Activated T-cell treated with anti-CD3 and anti-CD28 coated beads, Interleukin-2, amount 50 U/mL, for 48 hours (primary cell): ENCODE measurements around the gene SCN5A.
"Not testable (repeated sequence)": the region's sequence is repeated elsewhere in the genome, so short reads cannot be mapped to it uniquely, and the experiment has no call there.

Source experiments
- DNase-seq, 2 experiments: peaks; one replicate each; pipeline ENCODE4 v3.0.0-alpha.2; 2020

The SCN5A gene

DNA sequence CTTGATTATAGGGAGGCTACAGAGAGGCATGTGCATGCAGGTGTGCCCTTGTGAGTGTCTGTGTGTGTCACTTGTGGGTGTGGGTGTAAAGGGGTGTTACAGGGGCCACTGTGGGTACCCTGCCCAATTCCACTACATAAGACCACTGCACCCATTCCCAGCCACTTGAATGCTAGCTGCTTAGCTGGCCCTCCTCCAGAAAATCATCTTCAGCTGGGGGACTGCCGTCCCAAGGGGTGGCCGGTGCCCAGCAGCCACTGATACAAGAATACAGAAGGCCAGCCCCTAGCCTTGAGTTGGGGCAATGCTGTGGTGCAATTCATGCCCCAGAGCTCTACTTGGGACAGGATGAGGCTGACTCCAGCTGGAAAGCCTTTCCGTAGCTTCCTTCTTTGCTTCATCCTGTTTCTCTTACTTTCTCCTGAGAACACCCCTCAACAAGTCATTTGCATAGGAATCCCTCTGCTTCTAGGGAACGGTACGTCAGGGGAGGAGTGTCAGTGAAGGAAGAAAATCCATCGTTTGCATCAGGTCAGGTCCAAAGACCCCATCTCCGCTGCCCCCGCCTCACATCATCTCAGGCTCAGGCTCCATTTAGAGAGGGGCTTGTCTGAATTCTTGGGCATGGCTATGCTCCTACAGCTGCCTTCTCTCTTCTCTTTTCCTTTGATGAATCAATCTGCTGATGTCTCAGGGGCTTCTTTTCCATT, 72.0 kb downstream of the SCN5A start:
- peak; percentile 0 to 6 for DNase-seq

DNA sequence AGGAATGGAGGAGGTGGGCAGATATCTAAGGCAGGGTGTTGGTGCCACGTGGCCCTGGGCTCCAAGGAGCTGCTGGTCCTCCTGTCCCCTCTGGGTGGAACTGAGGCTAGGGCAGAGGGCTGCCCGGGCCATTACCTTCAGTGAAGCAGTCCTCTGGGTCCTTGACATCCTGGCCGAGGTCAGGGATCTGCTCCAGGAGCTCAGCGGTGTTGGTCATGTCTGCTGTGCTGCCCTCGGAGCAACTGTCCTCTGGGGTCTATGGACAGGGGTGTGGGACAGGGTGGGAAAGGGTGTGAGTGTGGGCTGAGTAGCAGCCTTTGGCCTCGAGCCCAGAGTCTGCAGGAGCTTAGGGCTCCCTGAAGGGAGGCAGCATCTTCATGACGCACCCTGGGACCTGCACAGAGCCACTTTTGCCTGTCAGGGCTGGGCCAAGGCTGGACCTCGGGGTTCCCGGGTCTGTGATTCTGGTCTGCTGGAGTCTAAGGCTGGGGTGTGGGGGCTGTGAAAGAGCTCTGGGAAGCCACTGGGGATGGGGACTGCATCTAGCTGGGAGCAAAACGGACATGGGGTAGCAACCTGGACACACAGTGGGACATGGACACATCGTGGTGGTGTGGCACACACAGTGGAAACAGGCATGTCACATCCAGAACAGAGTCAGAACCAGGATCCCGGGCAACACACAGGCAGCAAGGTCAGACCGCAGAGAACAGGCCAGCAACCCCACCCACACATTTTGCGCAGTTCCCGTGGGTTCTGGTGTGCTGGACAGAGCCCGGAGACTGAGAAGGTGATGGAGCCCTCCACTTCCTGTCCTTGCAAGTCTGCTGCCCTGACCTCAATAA, 72.7 kb downstream of the SCN5A start:
- DNase-seq = peak in 1 of 2 experiments; percentile 8

DNA sequence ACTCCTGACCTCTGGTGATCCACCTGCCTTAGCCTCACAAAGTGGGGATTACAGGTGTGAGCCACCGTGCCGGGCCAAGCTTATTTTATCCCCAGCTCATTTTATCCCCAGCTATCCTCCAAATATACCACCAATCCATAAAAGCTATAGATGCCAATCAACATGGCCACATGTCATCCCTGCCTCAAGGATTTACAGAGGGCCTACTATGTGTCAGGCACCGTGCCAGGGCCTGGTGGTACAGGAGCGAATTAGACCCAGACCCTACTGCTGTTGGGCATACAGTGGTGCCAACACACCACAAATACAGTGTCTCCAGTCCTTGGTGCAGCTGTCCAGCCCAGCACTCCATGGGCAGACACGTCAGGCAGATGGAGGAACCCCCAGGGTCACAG, 73.4 kb downstream of the SCN5A start:
- peak in 1 of 2 experiments; percentile 4 for DNase-seq

DNA sequence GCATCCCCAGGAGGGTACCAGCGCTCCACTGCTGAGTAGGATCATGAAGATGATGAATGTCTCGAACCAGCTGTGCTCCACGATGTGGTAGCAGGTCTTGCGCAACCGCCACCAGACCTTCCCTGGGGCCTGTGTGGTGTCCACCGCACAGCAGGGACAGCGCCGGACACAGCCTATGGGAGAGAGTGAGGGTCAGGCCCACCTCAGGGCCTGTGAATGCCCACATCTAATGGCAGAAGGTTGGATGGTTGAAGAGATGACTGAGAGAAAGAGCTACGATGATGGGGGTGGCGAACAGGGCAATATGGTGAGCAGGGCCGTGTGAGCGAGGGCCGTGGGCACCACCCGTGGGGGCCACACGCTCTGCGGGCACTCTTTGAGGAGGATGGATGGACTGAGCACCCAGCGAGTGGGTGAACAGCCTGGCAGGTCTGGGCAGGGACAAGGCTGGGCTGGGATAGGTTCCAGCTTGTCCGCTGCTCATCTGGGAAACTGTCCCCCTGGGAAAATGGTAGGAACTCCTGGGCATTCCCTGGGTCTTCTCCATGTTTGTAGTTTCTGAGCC, 74.1 kb downstream of the SCN5A start:
- peak; percentile 3 to 6 for DNase-seq

DNA sequence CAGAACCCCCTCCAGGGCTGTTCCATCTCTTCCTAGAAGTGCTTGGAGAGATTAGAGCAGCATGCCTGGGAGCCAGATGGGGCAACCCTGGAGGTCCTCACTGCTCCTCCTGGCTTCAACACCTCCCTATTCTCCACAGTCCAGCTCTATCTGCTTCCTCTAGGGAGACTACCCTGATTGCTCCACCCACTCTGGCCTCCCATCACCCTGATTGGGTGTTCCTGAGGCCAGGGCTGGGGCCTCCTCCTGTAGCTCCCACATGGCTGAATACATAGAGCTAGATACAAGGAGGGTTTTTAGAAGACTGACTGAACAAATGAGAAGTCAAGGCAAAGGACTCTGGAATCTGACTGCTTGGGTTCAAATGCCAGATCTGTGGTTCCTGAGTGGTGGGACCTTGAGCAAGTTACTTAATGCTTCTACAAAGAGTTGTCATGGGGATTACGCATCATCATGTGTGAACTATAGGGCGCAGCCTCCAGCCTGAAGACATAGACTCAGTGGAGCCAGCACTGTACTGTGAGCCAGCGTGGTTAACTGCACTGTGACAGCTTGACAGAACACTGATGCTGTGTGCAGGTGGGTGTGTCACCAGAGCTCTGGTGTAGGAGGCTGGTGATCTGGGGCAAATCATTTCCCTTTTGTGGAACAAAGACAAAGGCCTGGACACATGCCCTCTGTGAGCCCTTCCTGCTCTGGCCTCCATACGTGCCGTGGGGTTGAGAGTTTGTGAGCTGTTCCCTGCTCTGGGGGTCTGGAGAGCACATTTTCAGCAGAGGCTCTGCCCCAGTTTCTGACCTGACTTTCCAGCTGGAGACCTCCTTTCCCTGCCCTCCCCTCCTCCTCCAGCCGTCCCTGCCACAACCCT, 74.8 kb downstream of the SCN5A start:
- peak; percentile 3 to 8 for DNase-seq

DNA sequence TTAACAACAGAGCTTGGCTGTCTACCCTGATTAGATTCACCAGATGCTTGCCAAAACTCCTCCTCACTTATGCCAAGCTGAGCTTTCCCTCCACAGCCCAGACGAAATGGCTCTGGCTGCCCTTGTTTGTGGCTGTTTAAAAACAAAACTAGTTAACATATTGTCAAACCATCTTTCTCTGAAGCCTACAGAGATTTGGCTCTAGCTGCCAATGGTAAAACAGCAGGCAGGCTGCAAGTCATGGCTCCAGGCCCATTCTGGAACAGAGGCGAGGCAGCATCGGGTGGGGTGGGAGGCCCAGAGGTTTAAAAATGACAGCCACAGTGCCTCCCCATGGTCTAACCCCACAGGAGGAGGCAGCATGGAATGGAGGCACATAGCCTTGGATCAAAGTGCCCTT, 75.9 kb downstream of the SCN5A start:
- DNase-seq = no peak

DNA sequence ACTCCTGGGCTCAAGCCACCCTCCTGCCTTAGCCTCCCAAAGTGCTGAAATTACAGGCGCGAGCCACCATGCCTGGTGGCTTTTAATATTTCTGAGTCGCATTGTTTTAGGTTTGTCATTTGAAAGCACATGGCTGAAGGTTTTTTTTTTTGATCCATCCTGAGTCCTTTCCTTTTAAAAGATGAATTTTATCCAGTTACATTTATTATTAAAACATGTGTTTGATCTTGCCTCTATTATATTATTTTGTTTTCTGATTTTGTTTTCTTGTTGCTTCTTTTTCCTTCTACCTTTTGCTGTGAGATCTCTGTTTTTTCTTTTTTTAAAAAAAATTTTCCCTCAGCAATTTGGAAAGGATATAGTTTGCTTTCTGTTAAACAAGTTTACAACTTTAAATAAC, 76.4 kb downstream of the SCN5A start:
- DNase-seq = no peak

DNA sequence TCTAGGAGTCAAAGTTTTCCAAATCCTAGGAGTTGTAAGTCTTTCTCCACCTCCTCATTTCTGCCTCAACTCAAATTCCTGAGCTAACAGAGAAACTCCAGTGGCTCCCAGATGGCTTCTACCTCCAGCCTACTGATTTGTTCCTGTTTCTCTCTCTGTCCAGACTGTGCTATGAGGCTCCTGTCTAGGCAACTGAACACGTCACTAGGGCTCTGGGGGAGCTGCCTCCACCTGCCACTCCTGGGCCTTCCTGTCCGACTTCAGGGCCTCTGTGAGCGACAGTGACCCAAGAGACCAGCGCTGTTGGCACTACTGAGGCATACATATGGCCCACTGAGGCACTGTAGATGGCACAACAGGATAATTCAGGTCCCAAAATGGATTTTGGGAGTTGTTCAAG, 82.0 kb downstream of the SCN5A start:
- DNase-seq = no peak

DNA sequence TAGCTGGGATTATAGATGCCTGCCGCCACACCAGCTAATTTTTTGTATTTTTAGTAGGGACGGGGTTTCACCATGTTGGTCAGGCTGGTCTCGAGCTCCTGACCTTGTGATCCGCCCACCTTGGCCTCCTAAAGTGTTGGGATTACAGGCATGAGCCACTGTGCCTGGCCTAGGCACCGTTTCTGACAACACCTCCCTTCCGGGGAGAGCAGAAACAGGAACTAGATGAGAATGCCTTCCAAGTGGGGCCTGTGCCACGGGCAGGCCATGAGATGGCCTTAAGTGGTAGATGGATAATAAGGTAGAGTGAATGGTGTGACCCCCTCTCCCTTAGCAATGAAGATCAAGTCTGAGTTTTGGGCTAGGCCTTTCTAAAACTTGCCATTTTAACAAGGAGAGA, 82.7 kb downstream of the SCN5A start:
- not testable (repeated sequence) for DNase-seq

DNA sequence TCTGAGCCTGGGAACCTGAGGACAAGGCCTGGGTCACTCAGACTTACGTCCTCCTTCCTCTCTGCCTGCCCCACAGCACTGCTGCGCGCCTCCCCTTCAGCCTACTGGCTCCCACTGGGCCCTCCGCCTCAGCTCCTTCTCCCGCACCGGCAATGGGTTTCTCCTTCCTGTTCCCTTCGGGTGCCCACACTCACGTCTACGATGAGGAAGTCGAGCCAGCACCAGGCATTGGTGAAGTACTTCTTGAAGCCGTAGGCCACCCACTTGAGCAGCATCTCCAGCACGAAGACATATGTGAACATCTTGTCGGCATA, 83.3 kb downstream of the SCN5A start:
- no peak for DNase-seq

DNA sequence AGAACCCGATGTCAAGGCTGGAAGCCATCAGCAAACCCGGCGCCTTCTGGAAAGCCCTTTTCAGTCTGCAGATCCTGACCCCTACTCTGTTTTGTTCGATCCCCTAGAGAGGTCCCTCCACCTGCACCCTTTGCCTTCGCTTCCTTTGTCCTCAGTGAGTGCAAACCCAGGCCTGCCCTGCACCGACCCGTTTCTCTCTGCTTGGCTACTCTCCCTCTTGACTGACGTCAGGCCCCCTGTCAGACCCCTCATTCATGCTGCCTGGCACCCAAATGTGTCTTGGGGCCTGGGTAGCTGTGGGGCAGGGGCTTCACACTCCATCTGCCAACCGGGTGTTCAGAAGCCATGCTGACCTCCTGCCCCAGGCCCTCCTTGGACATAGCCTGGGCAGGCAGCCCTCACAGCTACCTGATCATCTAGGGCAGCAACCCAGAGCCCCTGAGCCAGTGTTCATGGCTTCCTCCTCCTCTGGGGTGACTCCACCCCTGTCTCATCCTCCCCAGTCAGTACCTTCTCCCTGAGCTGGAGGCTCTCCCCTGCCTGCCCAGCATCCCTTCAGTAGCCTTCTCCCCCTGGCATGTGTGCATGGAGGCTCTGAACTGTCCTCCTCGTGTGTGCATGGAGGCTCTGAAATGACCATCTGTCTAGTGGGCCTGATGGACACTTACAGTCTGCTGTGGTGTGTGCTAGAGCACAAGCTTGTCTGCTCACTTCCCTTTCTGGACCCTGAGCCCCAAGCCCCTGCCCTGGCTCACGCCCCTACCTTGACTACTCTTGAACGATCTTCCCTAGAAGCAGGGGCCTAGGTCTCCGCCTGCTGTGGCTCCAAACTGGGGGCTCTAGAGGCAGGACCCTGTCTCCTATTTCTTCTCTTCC, 83.9 kb downstream of the SCN5A start:
- DNase-seq = no peak

DNA sequence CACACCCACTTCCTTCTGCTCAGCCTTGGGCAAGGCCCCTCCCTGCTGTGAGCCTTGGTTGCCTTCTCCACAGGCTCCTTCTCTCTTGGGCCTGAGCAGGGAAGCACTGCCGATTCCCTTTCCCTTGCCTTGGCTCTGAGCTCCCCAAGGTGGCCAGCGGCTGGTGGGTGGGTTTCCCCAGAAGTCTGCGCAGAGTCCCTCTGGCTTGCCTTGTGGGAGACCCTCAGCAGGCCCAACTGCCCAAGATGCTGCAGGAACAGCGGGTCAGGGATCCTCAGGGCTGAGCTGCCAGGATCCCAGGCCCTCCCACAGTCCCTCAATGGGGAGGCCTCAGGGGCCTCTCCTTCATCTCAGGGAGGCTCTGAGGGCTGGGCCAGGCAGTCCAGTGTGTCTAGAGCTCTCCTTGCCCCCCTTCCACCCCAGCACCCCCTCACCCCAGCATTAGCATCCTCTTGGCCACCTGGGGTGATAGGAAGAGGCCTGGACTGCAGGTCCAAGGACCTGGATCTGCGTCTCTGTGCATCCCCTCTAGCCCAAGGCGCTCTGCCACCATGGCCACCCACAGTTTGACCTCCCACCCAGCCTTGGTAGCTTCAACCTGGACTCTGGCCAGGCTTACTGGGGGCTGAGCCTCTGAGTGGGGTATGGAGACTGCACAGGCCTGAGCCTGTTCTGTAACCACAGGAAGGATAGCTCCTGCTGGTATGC, 84.7 kb downstream of the SCN5A start:
- no peak for DNase-seq

DNA sequence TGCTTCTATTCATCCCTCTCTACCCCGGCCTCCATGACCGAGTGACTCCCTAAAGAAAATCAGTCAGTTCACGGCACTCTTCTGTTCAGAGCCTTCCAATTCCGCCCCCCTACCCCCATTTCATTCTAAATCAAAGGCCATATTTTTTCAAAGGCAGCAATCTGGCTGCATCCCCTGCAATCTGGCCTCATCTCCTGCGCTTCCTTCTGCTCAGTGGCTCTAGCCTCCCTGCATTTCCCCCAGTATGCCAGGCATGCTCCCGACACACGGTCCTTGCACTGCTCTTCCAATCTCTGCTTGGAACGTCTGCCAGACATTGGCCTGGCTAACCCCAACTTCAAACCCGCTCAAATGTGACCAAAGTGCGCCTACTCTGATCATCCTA, 85.6 kb downstream of the SCN5A start:
- DNase-seq = no peak

DNA sequence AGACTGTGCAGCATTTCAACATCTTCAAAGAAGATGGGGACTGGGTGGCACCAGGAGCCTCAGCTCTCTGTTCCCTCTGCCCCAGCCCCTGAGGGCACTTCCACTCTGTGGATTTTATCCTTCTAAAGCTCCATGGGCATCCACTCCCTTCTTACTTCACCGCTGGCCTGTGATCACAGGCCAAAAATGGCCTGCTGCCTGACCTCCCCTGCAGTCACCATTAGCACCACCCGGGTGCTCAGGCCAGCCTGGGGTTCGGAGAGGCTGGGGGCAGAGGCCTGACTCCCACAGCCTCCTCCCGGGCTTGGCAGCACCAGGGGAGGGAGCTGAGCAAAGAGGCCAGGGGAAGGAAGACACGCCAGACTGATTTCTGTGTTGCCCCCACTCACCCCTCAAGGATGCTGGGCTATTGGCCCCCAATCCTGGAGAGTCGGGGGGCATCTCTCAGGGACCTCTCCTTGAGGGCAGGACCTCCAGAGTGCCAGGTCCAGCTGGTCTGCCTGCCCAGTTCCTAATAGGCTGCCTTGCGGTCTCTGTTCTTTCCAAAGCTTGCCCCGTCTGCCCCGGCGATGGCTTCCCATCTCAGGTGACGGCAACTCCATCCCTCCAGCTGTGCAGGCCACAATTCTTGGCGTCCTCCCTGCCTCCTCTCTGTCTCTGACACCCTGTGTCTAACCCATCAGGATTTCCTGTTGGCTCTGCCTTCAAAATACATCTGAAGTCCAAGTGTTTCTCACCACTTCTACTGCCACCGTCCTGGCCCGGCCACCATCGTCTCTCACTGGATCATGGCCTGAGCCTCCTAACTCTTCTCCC, 86.2 kb downstream of the SCN5A start:
- no peak for DNase-seq

DNA sequence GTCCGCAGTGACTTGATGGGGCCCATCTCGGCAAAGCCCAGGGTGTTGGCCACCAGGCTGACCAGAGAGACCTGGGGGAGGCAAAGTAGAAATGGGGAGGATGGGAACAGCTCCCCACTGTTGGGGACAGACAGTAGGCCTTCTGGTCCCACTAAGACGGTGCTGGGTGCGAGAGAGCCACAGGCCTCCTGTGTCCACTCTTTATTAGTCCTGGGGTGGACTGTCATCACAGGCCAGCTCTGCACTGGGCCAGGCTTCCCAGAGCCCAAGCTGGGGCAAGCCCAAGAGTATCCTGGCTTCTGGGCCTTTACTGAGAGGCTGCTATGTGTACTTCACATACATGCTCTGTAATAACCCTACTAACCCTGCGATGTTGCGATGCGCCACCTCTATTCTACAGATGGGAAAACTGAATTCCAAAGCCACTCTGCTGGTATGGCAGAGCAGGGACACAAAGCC, 87.0 kb downstream of the SCN5A start:
- no peak for DNase-seq

DNA sequence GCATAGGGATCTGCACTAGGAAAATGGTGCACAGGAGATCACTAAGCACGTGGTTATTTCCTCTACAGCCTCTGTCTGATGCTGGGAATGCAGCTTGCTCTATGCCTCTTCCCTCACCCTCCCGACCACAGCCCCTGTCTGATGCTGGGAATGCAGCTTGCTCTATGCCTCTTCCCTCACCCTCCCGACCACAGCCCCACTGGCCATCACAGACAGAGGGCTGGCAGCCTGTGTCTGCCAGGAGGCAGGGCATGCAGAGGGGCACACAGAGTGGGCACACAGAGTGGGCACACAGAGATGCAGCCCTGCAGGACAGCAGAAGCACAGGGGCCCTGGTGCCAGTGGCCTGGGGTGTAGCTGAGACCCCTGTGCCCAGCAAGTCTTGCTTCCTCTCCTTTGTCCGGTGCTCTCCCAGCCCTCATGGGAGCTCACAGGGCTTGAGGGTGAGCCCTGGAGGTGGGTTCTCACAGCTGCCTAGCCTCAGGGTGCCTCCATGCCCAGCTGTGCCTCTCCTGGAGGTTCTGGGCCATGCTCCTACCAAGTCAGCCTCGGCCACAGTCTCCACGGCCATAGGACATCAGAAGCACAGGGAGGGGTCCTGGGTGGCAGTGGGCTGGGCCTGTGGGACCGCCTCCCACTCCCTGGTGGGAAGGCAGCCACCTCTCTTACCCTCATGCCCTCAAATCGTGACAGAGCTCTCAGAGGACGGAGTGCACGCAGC, 87.6 kb downstream of the SCN5A start:
- no peak for DNase-seq

DNA sequence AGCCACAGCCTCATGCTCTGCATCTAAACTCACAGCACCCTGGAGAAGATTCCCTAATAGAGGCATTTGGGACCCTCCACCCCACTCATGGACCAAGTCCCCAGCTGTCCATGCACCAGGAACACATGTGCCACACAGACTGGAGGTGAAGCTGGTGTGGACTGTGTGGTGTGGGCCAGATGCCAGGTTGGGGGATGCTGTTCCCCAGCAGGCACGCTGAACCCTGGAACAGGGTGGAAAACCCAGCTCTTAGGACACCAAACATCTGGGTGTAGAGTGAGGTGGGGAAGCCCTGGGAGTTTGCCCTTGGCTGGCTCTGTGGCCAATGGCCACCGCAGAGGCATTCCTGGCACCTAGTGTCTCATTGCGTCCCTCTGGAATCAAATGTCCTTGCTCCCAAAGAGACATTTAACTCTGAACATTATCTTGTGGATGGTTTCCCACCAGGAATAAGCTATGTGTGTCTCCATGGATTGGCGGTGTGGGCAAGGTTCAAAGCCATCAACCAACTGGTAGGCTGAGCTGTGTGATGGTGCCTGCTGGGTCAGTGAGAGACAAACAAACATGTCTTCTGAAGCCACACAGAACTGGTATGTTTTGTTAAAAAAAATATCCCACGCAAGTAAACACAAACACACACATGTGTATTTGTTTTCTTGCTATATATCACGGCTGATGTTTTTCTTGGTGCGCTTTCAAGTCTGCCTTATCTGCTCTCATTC, 88.3 kb downstream of the SCN5A start:
- DNase-seq = no peak

DNA sequence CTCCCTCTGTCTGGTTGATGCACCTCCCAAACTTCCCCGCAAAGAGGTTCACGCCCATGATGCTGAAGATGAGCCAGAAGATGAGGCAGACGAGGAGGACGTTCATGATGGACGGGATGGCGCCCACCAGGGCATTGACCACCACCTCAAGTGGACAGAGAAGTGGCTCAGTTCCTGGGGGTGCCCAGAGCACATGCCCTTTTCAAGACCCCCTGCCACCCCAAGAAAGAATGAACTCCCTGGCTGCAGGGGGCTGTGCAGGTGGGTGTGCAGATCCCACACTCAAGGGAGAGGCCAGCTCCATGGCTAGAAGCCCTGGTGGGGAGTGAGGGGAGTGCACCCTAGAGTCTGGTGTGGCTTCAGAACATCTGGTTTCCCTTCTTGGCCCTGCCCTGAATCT, 89.2 kb downstream of the SCN5A start:
- no peak for DNase-seq

DNA sequence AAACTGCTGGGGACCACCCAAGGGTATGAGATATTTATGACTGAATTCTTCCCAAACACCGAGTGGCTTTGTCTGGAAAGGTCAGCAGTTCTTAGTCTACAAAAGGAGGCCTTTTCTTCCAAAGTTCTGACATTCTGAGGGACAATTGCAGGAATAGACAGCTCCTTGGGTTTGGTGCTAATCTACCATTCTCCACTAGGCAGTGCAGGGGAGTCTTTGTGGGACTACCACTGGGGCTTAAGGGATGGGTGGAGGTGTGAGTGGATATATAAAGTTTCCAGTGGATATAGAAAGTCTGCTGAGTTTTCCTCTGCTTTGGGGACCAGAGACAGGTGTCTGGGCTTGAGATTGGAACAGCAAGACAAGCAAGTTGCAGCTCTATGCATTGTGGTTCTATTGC, 90.6 kb downstream of the SCN5A start:
- DNase-seq = no peak
